Activated naive CD8-positive, alpha-beta T cell treated with anti-CD3 and anti-CD28 coated beads for 36 hours (primary cell): Measurements from ENCODE around the gene RPP14. TPM values are rescaled to one million over a fixed set of nuclear protein-coding genes. Genes with fewer than 3 reads are reported as not detected.
A peak's percentile ranks its signal among the peaks of the same experiment; 100 is the strongest.

ENCODE experiments used
- DNase-seq: peaks from one replicate; pipeline ENCODE4 v3.0.0; 2021
- H3K27ac Mint-ChIP-seq: one replicate; pipeline ENCODE4 v1.8.0; 2022; ENCODE audit warnings: mild to moderate bottlenecking, moderate library complexity, mixed read lengths
- H3K27me3 Mint-ChIP-seq: one replicate; pipeline ENCODE4 v1.8.0; 2022; ENCODE audit warnings: mild to moderate bottlenecking, mixed read lengths
- H3K36me3 Mint-ChIP-seq: one replicate; pipeline ENCODE4 v1.8.0; 2021; ENCODE audit warnings: mild to moderate bottlenecking, mixed read lengths
- H3K4me1 Mint-ChIP-seq: one replicate; pipeline ENCODE4 v1.8.0; 2021; ENCODE audit warnings: mixed read lengths
- H3K4me3 Mint-ChIP-seq: one replicate; pipeline ENCODE4 v1.8.0; 2022; ENCODE audit warnings: mild to moderate bottlenecking, moderate library complexity, mixed read lengths
- H3K9me3 Mint-ChIP-seq: one replicate; pipeline ENCODE4 v1.8.0; 2022; ENCODE audit warnings: mixed read lengths
- total RNA-seq, 2 experiments: library from RNA; stranded (reverse); gene quantifications; one replicate each; pipeline ENCODE4 v1.2.3, GENCODE V29; 2021

Gene RPP14
- total RNA-seq, 2 experiments from 2014 or later, result 24.8 to 30.9 TPM

GRCh38 chr3:58308728-58309127, 2.7 kb downstream of the RPP14 start:
- H3K4me3 Mint-ChIP-seq, result peak overlapping the region; percentile 97
- no peaks in the 10 kb centered on the region for H3K27me3 Mint-ChIP-seq
- H3K27ac Mint-ChIP-seq, result peak overlapping the region; percentile 54
- H3K36me3 Mint-ChIP-seq, result peaks cover 34% of the 10 kb centered on the region
- no peak for DNase-seq
- no peaks in the 10 kb centered on the region for H3K9me3 Mint-ChIP-seq
- peaks cover 31% of the 10 kb centered on the region for H3K4me1 Mint-ChIP-seq

- no peaks in the 10 kb centered on the region for H3K27me3 Mint-ChIP-seq
- H3K4me1 Mint-ChIP-seq, result peaks cover 22% of the 10 kb centered on the region
- H3K4me3 Mint-ChIP-seq, result no peak overlapping the region
- H3K9me3 Mint-ChIP-seq, result no peaks in the 10 kb centered on the region
- DNase-seq, result no peak
- peaks cover 30% of the 10 kb centered on the region for H3K36me3 Mint-ChIP-seq
- H3K27ac Mint-ChIP-seq, result no peak overlapping the region
Measured at GRCh38 chr3:58317811-58318210, 11.8 kb downstream of the RPP14 start.

- no peak overlapping the region for H3K4me3 Mint-ChIP-seq
- no peak overlapping the region for H3K27ac Mint-ChIP-seq
- H3K9me3 Mint-ChIP-seq, result no peaks in the 10 kb centered on the region
- no peak for DNase-seq
- no peaks in the 10 kb centered on the region for H3K27me3 Mint-ChIP-seq
- peaks cover 42% of the 10 kb centered on the region for H3K4me1 Mint-ChIP-seq
- H3K36me3 Mint-ChIP-seq, result peaks cover 18% of the 10 kb centered on the region
Measured at GRCh38 chr3:58321791-58322190, 15.7 kb downstream of the RPP14 start.

GRCh38 chr3:58322793-58323192, 16.7 kb downstream of the RPP14 start:
- Mint-ChIP-seq H3K4me1 (peaks cover 42% of the 10 kb centered on the region), H3K27ac (peak overlapping the region; percentile 95)
- no peak for DNase-seq

GRCh38 chr3:58323529-58324390, 17.7 kb downstream of the RPP14 start:
- no peak for DNase-seq
- Mint-ChIP-seq H3K4me3 (peak overlapping the region; percentile 22), H3K27ac (peak overlapping the region; percentile 95), H3K27me3 (no peaks in the 10 kb centered on the region), H3K36me3 (peaks cover 12% of the 10 kb centered on the region), H3K9me3 (no peaks in the 10 kb centered on the region), H3K4me1 (peaks cover 42% of the 10 kb centered on the region)

More at GRCh38 chr3:58322793-58323192, 16.7 kb downstream of the RPP14 start:
- Mint-ChIP-seq H3K4me3 (no peak overlapping the region), H3K36me3 (peaks cover 18% of the 10 kb centered on the region), H3K9me3 (no peaks in the 10 kb centered on the region), H3K27me3 (no peaks in the 10 kb centered on the region)

- Mint-ChIP-seq H3K4me1 (peaks cover 42% of the 10 kb centered on the region), H3K27me3 (no peaks in the 10 kb centered on the region), H3K4me3 (peak overlapping the region; percentile 22), H3K36me3 (peaks cover 8% of the 10 kb centered on the region), H3K27ac (peak overlapping the region; percentile 95), H3K9me3 (no peaks in the 10 kb centered on the region)
- DNase-seq, result no peak
Measured at GRCh38 chr3:58324391-58325390, 18.6 kb downstream of the RPP14 start.

GRCh38 chr3:58325525-58325992, 19.5 kb downstream of the RPP14 start:
- Mint-ChIP-seq H3K9me3 (no peaks in the 10 kb centered on the region), H3K36me3 (peaks cover 5% of the 10 kb centered on the region)

GRCh38 chr3:58326267-58326900, 20.3 kb downstream of the RPP14 start:
- Mint-ChIP-seq H3K9me3 (no peaks in the 10 kb centered on the region), H3K4me1 (peaks cover 41% of the 10 kb centered on the region), H3K36me3 (no peaks in the 10 kb centered on the region), H3K27ac (peak overlapping the region; percentile 67), H3K4me3 (no peak overlapping the region), H3K27me3 (no peaks in the 10 kb centered on the region)
- DNase-seq, result no peak

More at GRCh38 chr3:58325525-58325992, 19.5 kb downstream of the RPP14 start:
- peaks cover 42% of the 10 kb centered on the region for H3K4me1 Mint-ChIP-seq
- H3K27ac Mint-ChIP-seq, result peak overlapping the region; percentile 95
- DNase-seq, result no peak
- no peaks in the 10 kb centered on the region for H3K27me3 Mint-ChIP-seq
- no peak overlapping the region for H3K4me3 Mint-ChIP-seq

GRCh38 chr3:58329150-58329921, 23.3 kb downstream of the RPP14 start:
- Mint-ChIP-seq H3K36me3 (no peaks in the 10 kb centered on the region), H3K27me3 (no peaks in the 10 kb centered on the region), H3K9me3 (no peaks in the 10 kb centered on the region), H3K4me3 (no peak overlapping the region), H3K27ac (no peak overlapping the region), H3K4me1 (peaks cover 34% of the 10 kb centered on the region)
- no peak for DNase-seq

GRCh38 chr3:58329922-58330413, 23.9 kb downstream of the RPP14 start:
- H3K4me3 Mint-ChIP-seq, result no peak overlapping the region
- DNase-seq, result no peak
- peaks cover 3% of the 10 kb centered on the region for H3K36me3 Mint-ChIP-seq
- H3K27ac Mint-ChIP-seq, result no peak overlapping the region
- H3K9me3 Mint-ChIP-seq, result no peaks in the 10 kb centered on the region
- H3K4me1 Mint-ChIP-seq, result peaks cover 34% of the 10 kb centered on the region
- H3K27me3 Mint-ChIP-seq, result no peaks in the 10 kb centered on the region

GRCh38 chr3:58331593-58332152, 25.6 kb downstream of the RPP14 start:
- Mint-ChIP-seq H3K4me3 (peak overlapping the region; percentile 78), H3K4me1 (peaks cover 38% of the 10 kb centered on the region), H3K9me3 (no peaks in the 10 kb centered on the region), H3K36me3 (peaks cover 12% of the 10 kb centered on the region), H3K27me3 (no peaks in the 10 kb centered on the region), H3K27ac (no peak overlapping the region)
- no peak for DNase-seq

- H3K27me3 Mint-ChIP-seq, result no peaks in the 10 kb centered on the region
- H3K27ac Mint-ChIP-seq, result peak within 1 kb of the TSS; percentile 87
- peaks cover 13% of the 10 kb centered on the region for H3K36me3 Mint-ChIP-seq
- H3K9me3 Mint-ChIP-seq, result no peaks in the 10 kb centered on the region
- DNase-seq, result peak; percentile 87
- H3K4me3 Mint-ChIP-seq, result peak within 1 kb of the TSS; percentile 100
- H3K4me1 Mint-ChIP-seq, result peaks cover 38% of the 10 kb centered on the region
Measured at GRCh38 chr3:58332575-58333188, 26.6 kb downstream of the RPP14 start, which contains the start of gene PXK. PXK (plus strand) TSS chr3:58332892; CDS start chr3:58332989, 97 bp downstream.
